Measurements from ENCODE around the gene TTC9. TPM values are rescaled to one million over a fixed set of nuclear protein-coding genes. Genes with fewer than 3 reads are reported as not detected.
A peak's percentile ranks its signal among the peaks of the same experiment; 100 is the strongest.

TTC9 gene
- total RNA-seq, 2 experiments from 2014 or later: 7.8 to 11.8 TPM

DNA sequence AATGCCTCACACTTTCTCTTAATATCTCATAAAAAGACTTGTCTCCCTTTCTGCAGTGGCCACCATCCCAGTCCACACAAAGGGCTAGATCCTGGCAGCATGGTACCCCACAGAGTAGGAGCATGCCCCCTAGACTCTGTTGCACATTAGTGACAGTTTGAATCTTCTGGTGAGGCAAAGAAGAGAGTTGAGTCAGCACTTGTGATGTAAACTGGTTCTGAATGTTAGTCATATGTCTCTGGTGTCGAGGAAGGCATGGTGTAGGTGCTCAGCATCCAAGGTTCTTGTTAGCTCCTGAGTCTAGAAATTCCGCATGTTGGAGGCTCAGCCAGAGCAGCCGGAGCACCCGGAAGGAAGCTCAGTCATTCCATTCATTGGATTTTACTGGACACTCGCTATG is 9.8 kb downstream of the TTC9 start:
- H3K4me1 Mint-ChIP-seq: peaks cover 60% of the 10 kb centered on the region
- CTCF ChIA-PET: interaction anchor here (1.3 to 1.4 kb wide), 2 partner anchors 22 to 166 kb away, joined by 3 read pairs; no protein-coding TSS in a partner anchor
- no peaks in the 10 kb centered on the region for H3K27me3 Mint-ChIP-seq
- ATAC-seq (peak; percentile 38), DNase-seq (no peak)
- no peaks in the 10 kb centered on the region for H3K9me3 Mint-ChIP-seq (ENCODE audit: low read depth)
- no peak overlapping the region for H3K4me3 Mint-ChIP-seq
- H3K27ac Mint-ChIP-seq: peak overlapping the region; percentile 72
- H3K36me3 Mint-ChIP-seq: peaks cover 45% of the 10 kb centered on the region

- H3K9me3 Mint-ChIP-seq (ENCODE audit: low read depth): no peaks in the 10 kb centered on the region
- DNase-seq (no peak), ATAC-seq (no peak)
- peaks cover 64% of the 10 kb centered on the region for H3K4me1 Mint-ChIP-seq
- peak overlapping the region; percentile 48 for H3K27ac Mint-ChIP-seq
- no peak overlapping the region for H3K4me3 Mint-ChIP-seq
- no peaks in the 10 kb centered on the region for H3K27me3 Mint-ChIP-seq
- peaks cover 48% of the 10 kb centered on the region for H3K36me3 Mint-ChIP-seq
- CTCF ChIA-PET: interaction anchor here (1.0 to 1.3 kb wide), 3 partner anchors 11 to 165 kb away, joined by 3 to 5 read pairs (median 3); partner anchors contain the start of gene TTC9
These were observed 11.2 kb downstream of the TTC9 start for GRCh38 chr14:70652871-70653270.

DNA sequence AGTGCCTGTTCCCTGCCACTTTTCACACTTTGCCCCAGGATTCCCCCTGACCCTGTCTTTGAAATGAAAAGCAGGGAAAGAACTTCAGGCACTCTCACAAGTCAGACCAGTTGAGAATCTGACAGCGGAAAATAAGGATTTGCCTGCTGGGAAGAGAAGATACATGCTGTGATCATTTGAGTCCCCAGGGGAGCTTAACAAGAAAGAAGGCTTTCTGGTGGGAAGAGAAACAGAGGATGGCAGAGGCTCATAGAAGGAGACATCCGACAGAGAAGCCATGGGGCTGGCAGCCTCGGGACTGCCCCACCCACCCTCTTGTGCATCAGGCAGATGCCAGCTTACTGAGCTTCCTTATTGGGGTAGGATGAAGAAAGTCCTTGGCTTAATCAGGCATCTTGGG is 11.9 kb downstream of the TTC9 start:
- H3K4me1 Mint-ChIP-seq: peaks cover 70% of the 10 kb centered on the region
- ATAC-seq (no peak), DNase-seq (no peak)
- H3K4me3 Mint-ChIP-seq: no peak overlapping the region
- no peaks in the 10 kb centered on the region for H3K9me3 Mint-ChIP-seq (ENCODE audit: low read depth)
- H3K36me3 Mint-ChIP-seq: peaks cover 46% of the 10 kb centered on the region
- H3K27ac Mint-ChIP-seq: peak overlapping the region; percentile 75
- no peaks in the 10 kb centered on the region for H3K27me3 Mint-ChIP-seq
- CTCF ChIA-PET: interaction anchor here (2.2 kb wide), 1 partner anchor 10 kb away, joined by 12 read pairs; no protein-coding TSS in a partner anchor

- CTCF ChIA-PET: interaction anchor here (0.7 to 2.2 kb wide), 4 partner anchors 11 to 222 kb away, joined by 3 to 12 read pairs (median 4); no protein-coding TSS in a partner anchor
- Mint-ChIP-seq H3K4me1 (peaks cover 79% of the 10 kb centered on the region), H3K27me3 (no peaks in the 10 kb centered on the region), H3K36me3 (peaks cover 44% of the 10 kb centered on the region), H3K27ac (peak overlapping the region; percentile 97), H3K9me3 (ENCODE audit: low read depth) (no peaks in the 10 kb centered on the region), H3K4me3 (peak overlapping the region; percentile 73)
- DNase-seq (no peak), ATAC-seq (peak; percentile 37)
These were observed 12.9 kb downstream of the TTC9 start for GRCh38 chr14:70654632-70655031.

GRCh38 chr14:70655110-70655826 is 13.6 kb downstream of the TTC9 start:
- peak; percentile 90 for DNase-seq
- Mint-ChIP-seq H3K27me3 (no peaks in the 10 kb centered on the region), H3K4me1 (peaks cover 82% of the 10 kb centered on the region), H3K36me3 (peaks cover 42% of the 10 kb centered on the region), H3K4me3 (peak overlapping the region; percentile 73), H3K27ac (peak overlapping the region; percentile 97), H3K9me3 (ENCODE audit: low read depth) (no peaks in the 10 kb centered on the region)
- CTCF ChIA-PET: interaction anchor here (0.7 to 2.2 kb wide), 4 partner anchors 12 to 221 kb away, joined by 3 to 12 read pairs (median 4); no protein-coding TSS in a partner anchor
- ATAC-seq: peak; percentile 88

- DNase-seq: peak; percentile 53
- no peak for ATAC-seq
- Mint-ChIP-seq H3K36me3 (peaks cover 32% of the 10 kb centered on the region), H3K4me3 (peak overlapping the region; percentile 48), H3K4me1 (peaks cover 75% of the 10 kb centered on the region), H3K9me3 (ENCODE audit: low read depth) (no peaks in the 10 kb centered on the region), H3K27ac (peak overlapping the region; percentile 88), H3K27me3 (no peaks in the 10 kb centered on the region)
- CTCF ChIA-PET: interaction anchor here (2.0 to 3.8 kb wide), 2 partner anchors 17 to 36 kb away, joined by 4 to 13 read pairs; partner anchors contain the start of gene TTC9
These were observed 17.2 kb downstream of the TTC9 start for GRCh38 chr14:70658899-70659298.

DNA sequence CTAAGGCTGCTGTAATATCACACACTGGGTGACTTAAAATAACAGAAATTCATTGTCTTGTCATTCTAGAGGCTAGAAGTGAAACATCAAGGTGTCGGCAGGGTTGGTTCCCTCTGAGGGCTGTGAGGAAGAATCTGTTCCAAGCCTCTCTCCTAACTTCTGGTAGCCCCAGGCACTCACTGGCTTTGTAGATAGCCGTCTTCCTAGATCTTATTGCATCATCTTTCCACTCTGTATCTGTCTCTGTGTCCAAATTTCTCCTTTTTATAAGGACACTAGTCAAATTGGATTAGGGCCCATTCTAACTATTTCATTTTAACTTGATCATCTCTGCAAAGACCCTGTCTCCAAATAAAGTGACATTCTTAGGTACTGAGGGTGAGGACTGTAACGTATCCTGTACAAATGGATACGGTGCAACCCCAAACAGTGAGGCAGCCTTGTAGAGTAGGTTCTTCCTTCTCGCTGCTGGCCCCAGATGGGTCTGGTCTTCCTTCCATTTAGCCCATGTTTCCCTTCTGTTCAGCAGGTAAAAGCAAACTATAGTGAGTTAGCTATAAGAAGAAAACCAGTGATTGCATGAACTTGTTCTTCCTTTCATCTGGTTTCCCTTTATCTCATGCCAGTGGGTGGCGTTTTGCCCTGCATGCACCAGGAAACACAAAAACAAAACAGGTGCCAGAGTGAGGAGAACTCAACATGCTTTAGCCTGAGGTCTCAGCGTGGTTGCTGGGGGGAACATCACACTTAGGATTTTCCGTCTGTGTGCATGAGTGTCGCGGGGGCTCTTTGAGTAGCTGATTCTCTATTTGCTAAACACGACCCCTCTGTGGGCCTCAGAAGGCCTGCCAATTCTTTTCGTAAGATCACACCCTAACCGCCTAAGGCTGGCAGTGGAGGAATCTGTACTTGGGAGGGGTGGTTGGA is 19.5 kb downstream of the TTC9 start:
- Mint-ChIP-seq H3K4me1 (peaks cover 68% of the 10 kb centered on the region), H3K9me3 (ENCODE audit: low read depth) (no peaks in the 10 kb centered on the region), H3K36me3 (peaks cover 24% of the 10 kb centered on the region), H3K27me3 (no peaks in the 10 kb centered on the region), H3K27ac (peak overlapping the region; percentile 82), H3K4me3 (peak overlapping the region; percentile 35)
- ATAC-seq: peak; percentile 44
- CTCF ChIA-PET: interaction anchor here (1.2 to 1.3 kb wide), 3 partner anchors 20 to 52 kb away, joined by 3 to 5 read pairs (median 4); partner anchors contain the start of gene TTC9
- peak; percentile 53 for DNase-seq

DNA sequence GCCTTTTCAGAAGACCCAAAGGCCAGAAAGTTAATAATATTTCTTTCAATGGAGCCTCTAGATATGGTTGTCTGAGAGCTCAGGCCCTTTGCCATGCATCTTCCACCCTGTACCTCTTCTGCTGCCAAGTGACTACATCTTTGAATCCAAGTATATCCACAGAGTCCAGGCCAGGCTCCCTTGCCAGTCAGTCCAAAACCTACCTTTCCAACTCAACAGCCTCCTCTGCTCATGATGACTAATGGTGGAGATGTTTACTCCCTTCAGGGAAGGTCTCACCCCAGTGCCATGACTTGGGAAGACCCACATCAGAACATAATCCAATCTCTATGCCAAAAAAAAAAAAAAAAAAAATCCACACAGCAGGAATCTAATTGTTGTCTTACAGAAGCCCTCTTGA is 20.4 kb downstream of the TTC9 start:
- Mint-ChIP-seq H3K4me1 (peaks cover 62% of the 10 kb centered on the region), H3K9me3 (ENCODE audit: low read depth) (no peaks in the 10 kb centered on the region), H3K4me3 (no peak overlapping the region), H3K36me3 (peaks cover 21% of the 10 kb centered on the region), H3K27ac (peak overlapping the region; percentile 82), H3K27me3 (no peaks in the 10 kb centered on the region)
- ATAC-seq (no peak), DNase-seq (no peak)
- CTCF ChIA-PET: interaction anchor here (1.2 to 1.3 kb wide), 2 partner anchors 21 to 36 kb away, joined by 3 to 4 read pairs; partner anchors contain the start of gene TTC9

DNA sequence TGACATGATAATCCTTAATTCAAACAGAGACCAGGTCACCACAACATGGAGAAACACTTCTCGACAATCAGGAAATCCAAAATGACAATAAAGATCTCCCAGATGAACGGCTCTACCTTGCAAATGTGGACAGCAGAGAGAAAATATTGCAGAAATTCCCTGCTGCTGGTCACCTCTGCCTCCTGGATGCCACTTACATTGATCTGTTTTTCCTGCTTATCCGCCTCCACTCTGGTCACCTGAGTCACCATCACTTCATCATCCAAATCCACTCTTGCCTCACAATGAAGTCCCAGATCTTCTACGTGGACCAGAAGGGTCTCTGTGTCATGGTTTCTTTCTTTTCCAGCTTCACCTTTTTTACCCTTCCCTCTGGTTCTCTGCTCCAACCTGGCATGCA is 21.1 kb downstream of the TTC9 start:
- CTCF ChIA-PET: no interaction called here
- no peak overlapping the region for H3K27ac Mint-ChIP-seq
- H3K4me1 Mint-ChIP-seq: peaks cover 56% of the 10 kb centered on the region
- no peak overlapping the region for H3K4me3 Mint-ChIP-seq
- H3K9me3 Mint-ChIP-seq (ENCODE audit: low read depth): no peaks in the 10 kb centered on the region
- DNase-seq (no peak), ATAC-seq (no peak)
- H3K27me3 Mint-ChIP-seq: no peaks in the 10 kb centered on the region
- H3K36me3 Mint-ChIP-seq: peaks cover 18% of the 10 kb centered on the region

- DNase-seq (no peak), ATAC-seq (no peak)
- peaks cover 24% of the 10 kb centered on the region for H3K36me3 Mint-ChIP-seq
- CTCF ChIA-PET: no interaction called here
- no peaks in the 10 kb centered on the region for H3K9me3 Mint-ChIP-seq (ENCODE audit: low read depth)
- H3K27ac Mint-ChIP-seq: no peak overlapping the region
- H3K4me1 Mint-ChIP-seq: peaks cover 47% of the 10 kb centered on the region
- H3K4me3 Mint-ChIP-seq: no peak overlapping the region
- H3K27me3 Mint-ChIP-seq: no peaks in the 10 kb centered on the region
These were observed 22.0 kb downstream of the TTC9 start for GRCh38 chr14:70663707-70664179.

GRCh38 chr14:70664698-70665447 is 23.2 kb downstream of the TTC9 start:
- peaks cover 36% of the 10 kb centered on the region for H3K4me1 Mint-ChIP-seq
- H3K36me3 Mint-ChIP-seq: peaks cover 22% of the 10 kb centered on the region
- no peak overlapping the region for H3K4me3 Mint-ChIP-seq
- no peaks in the 10 kb centered on the region for H3K9me3 Mint-ChIP-seq (ENCODE audit: low read depth)
- ATAC-seq: no peak
- CTCF ChIA-PET: no interaction called here
- no peaks in the 10 kb centered on the region for H3K27me3 Mint-ChIP-seq
- no peak for DNase-seq
- no peak overlapping the region for H3K27ac Mint-ChIP-seq

DNA sequence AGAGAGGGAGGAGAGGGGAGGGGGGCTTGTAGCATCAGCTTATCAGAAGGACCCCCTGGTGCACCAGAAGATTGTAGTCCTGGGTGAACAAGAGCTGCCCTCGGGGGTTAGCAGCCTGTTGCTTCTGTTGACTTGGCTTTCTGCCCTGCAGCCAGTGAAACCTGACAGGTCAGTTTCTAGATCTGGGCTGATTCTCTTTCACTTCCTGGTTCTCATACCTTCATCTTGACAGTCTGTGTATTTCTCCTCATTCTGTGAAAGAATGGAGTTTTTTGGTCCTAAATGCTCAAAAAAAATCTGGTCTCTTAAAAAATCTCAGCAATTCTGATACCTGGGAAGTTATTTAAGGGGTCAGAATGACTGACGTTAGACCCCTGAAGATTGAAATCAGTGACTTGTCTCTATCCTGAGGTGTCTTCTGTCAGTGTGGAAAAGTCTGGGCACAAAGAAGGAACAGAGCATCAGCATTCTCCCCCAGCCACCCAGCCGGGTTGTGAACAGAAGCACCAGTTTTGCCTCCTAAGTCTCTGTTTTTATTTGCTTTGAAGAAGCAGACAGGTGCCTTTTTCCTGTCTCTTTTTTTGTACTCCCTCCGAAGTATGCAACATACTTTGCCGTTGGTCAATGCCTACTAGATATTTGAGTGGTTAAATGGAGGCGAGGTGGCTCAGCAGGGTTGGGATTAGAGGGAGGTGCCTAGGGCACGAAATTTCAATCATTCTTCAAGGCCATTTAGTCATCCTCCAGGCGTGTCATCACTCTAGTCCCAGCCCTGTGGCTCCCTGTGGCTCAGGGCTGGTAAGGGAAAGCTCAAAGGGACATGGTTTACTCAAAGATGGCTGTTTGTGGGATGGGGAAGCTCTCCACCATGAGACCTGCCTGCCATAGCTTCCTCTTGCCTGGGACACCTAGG is 24.0 kb downstream of the TTC9 start:
- Mint-ChIP-seq H3K36me3 (peaks cover 22% of the 10 kb centered on the region), H3K27ac (no peak overlapping the region), H3K27me3 (no peaks in the 10 kb centered on the region), H3K9me3 (ENCODE audit: low read depth) (no peaks in the 10 kb centered on the region), H3K4me3 (no peak overlapping the region), H3K4me1 (peaks cover 28% of the 10 kb centered on the region)
- CTCF ChIA-PET: interaction anchor here (2.9 kb wide), 1 partner anchor 152 kb away, joined by 8 read pairs; no protein-coding TSS in a partner anchor
- ATAC-seq: no peak
- no peak for DNase-seq
